ENCODE results near the gene EEF1AKMT3.

GRCh38 chr12:57810450-57810849 lies 38.0 kb downstream of the EEF1AKMT3 start:
- no peak for TF ChIP-seq CTCF (IDR thresholded peaks at IDR 0.05; ENCODE audit: borderline replicate concordance, extremely low read depth, low read length, poor library complexity, severe bottlenecking)
- no peak for TF ChIP-seq EZH2 (IDR thresholded peaks at IDR 0.05; ENCODE audit: borderline replicate concordance, low read depth, low read length, severe bottlenecking)

Data from DND-41 (cell line).